ENCODE data around the gene BTN3A1.
"Not testable (repeated sequence)": the region's sequence is repeated elsewhere in the genome, so short reads cannot be mapped to it uniquely, and the experiment has no call there.

The BTN3A1 gene

DNA sequence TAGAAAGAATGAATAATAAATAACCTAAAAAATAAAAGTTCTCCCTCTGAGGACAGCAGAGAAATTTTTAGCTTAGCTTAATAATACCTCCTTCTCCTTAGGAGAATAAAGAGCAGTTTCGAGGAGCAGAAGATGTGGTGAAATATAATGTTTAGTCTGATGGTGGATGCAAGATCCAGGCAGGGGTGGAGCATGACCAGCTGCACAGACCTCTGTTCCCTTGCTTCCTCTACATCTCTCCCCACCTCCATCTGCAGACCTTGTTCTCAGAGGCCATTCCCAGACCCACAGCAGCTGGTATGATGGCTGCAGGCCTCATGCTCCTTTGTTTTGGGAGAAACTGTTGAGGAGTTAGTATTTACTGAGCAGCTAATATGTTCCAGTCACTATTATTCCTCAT, 35.6 kb upstream of the BTN3A1 start:
- TF ChIP-seq, protein P1, sequence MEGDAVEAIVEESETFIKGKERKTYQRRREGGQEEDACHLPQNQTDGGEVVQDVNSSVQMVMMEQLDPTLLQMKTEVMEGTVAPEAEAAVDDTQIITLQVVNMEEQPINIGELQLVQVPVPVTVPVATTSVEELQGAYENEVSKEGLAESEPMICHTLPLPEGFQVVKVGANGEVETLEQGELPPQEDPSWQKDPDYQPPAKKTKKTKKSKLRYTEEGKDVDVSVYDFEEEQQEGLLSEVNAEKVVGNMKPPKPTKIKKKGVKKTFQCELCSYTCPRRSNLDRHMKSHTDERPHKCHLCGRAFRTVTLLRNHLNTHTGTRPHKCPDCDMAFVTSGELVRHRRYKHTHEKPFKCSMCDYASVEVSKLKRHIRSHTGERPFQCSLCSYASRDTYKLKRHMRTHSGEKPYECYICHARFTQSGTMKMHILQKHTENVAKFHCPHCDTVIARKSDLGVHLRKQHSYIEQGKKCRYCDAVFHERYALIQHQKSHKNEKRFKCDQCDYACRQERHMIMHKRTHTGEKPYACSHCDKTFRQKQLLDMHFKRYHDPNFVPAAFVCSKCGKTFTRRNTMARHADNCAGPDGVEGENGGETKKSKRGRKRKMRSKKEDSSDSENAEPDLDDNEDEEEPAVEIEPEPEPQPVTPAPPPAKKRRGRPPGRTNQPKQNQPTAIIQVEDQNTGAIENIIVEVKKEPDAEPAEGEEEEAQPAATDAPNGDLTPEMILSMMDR (IDR thresholded peaks at IDR 0.05; ENCODE audit: low read depth, low read length): no peak
- DNase-seq (ENCODE audit: extremely low read depth, low read depth): no peak

DNA sequence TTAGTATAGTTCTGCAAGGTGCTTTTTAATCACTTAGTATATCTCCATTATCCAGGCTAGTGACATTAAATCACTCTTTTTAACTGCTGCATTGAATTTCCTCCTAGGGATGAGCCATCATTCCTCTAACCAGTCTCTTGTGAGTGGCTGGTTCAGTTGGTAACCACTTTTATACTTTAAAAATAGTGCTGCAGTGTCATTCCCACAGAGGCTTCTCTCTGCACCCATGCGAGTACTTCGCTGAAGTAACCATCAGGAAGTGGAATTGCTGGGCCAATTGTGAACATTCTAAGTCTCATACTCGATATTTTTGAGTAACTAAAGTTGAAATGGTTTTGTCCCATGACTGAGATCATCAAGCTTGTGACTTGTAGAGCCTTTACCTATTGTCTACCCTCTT, 35.0 kb upstream of the BTN3A1 start:
- DNase-seq (ENCODE audit: extremely low read depth, low read depth): no peak
- TF ChIP-seq, protein P1 (IDR thresholded peaks at IDR 0.05; ENCODE audit: low read depth, low read length): no peak

DNA sequence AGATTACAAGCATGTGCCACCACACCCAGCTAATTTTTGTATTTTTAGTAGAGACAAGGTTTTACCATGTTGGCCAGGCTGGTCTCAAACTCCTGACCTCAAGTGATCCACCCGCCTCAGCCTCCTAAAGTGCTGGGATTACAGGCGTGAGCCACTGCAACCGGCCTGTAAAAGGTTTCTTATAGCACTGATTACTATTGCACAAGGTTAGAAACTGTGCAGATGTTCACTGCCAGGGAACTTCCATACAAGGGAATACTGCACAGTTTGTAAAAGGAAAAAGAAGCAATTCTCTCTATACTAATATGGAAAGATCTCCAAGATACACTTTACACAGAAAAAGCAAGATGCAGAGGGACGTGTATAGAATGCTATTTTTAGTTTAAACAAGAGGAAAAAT, 30.3 kb upstream of the BTN3A1 start:
- not testable (repeated sequence) for DNase-seq (ENCODE audit: extremely low read depth, low read depth)

DNA sequence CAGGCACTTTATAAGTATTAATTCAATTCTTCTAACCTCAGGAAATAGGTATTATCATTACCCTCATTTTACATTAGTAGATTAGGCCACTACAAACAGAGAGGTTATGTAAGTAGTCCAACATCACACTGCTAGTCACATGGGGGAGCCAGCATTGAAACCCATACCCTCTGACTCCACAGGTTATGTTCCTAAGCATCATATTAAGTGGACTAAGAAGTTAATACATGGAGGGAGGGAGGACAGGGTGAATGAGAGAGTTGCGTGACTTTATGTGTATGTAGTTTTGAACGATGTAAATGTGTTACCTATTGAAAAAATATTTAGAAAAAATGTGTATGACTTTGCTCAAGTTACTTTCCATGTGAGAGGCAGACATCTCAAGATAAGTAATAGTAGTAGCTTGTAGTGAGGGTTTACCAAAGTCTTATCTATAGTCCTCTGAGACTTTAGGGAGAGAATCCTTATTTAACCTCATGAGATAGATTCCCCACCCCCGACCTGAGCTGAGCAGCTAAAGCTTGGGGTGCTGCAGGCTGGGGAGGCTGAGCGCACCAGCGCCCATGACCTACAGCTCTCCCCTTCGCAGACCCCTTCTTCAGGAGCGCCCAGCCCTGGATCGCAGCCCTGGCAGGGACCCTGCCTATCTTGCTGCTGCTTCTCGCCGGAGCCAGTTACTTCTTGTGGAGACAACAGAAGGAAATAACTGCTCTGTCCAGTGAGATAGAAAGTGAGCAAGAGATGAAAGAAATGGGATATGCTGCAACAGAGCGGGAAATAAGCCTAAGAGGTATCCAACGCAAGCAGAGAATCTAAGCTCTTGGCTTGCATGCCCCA, 29.5 kb upstream of the BTN3A1 start:
- TF ChIP-seq, protein P1 (IDR thresholded peaks at IDR 0.05; ENCODE audit: low read depth, low read length): no peak
- DNase-seq (ENCODE audit: extremely low read depth, low read depth): no peak

DNA sequence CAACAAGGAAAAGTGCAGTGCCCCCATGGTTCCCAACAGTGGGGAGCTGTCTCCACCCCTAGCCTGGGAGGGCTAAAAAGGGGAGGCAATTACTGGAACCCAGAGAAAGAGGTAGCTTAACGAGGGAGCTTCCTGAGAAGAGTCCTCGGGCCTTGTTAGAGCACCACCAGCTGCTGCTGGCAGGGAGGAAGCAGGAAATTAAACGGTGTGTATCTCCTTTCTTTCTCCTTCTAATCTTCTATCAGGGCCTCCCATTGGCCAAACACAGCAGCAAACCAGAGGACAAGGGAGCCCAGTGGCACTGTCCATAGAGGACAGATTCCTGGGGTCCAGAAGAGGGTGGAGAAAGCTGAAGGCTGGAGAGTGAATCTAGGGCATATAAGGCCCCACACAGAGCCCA, 26.8 kb upstream of the BTN3A1 start:
- TF ChIP-seq, protein P1 (IDR thresholded peaks at IDR 0.05; ENCODE audit: low read depth, low read length): no peak

DNA sequence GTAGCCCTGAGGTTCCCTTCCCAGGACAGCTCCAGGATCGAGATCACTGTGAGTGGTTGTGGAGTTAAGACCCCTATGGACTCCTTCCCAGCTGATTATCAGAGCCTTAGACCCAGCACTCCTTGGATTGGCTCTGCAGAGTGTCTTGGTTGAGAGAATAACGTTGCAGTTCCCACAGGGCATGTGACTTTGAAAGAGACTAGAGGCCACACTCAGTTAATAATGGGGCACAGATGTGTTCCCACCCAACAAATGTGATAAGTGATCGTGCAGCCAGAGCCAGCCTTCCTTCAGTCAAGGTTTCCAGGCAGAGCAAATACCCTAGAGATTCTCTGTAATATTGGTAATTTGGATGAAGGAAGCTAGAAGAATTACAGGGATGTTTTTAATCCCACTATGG, 24.4 kb upstream of the BTN3A1 start:
- no peak for DNase-seq (ENCODE audit: extremely low read depth, low read depth)
- TF ChIP-seq, protein P1 (IDR thresholded peaks at IDR 0.05; ENCODE audit: low read depth, low read length): no peak

More for the DNA sequence above, 26.8 kb upstream of the BTN3A1 start:
- DNase-seq (ENCODE audit: extremely low read depth, low read depth): no peak

DNA sequence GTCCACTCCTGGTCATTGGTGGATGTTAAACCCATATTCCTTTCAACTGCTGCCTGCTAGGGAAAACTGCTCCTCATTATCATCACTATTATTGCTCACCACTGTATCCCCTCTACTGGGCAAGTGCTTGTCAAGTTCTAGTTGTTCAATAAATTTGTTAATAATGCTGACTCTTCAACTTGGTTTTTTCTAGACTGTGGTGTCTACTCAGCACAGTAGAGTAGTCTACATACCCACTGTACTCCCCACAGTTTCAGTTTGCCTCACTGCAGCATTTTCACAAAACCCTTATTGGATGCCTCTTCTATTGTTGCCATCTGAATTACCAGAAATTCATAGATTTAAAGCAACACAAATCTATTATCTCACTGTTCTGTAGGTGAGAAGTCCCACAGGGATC, 23.9 kb upstream of the BTN3A1 start:
- not testable (repeated sequence) for DNase-seq (ENCODE audit: extremely low read depth, low read depth)

DNA sequence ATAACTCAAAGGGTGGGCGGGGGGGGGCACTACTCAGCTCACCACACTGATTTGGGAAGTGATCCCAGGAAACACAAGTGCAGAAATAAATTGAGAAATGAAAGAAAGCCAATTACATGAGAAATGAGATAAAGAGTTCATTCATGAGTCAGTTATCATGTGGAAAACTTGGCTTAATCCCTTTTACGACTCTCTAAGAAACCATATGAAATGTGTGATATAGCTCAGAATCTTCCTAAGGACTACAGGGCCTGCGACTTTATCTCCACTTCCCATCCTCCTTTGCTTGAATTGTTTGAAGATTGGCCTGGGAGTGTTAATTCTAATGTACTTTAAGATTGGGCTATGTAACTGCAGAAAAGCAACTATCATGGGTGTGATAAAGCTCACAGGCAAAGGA, 22.8 kb upstream of the BTN3A1 start:
- TF ChIP-seq, protein P1 (IDR thresholded peaks at IDR 0.05; ENCODE audit: low read depth, low read length): no peak
- DNase-seq (ENCODE audit: extremely low read depth, low read depth): no peak
